Left renal pelvis (tissue), 4 donors: ENCODE results near the gene INTS3. TPM values are rescaled to one million over a fixed set of nuclear protein-coding genes. Genes with fewer than 3 reads are reported as not detected.

ENCODE experiments used
- DNase-seq, 4 donors: peaks; one replicate each; pipeline ENCODE4 v3.0.0-alpha.2; 2013; ENCODE audit warnings: low read depth in 4 of 4, low spot score in 3 of 4
- polyA plus RNA-seq, 4 donors: library from polyadenylated mRNA; unstranded; fragments of 120-200 nt; gene quantifications; one replicate each; pipeline ENCODE4 v1.2.1, GENCODE V29; 2013; ENCODE audit not compliant: insufficient read length in 4 of 4

INTS3 gene, protein sequence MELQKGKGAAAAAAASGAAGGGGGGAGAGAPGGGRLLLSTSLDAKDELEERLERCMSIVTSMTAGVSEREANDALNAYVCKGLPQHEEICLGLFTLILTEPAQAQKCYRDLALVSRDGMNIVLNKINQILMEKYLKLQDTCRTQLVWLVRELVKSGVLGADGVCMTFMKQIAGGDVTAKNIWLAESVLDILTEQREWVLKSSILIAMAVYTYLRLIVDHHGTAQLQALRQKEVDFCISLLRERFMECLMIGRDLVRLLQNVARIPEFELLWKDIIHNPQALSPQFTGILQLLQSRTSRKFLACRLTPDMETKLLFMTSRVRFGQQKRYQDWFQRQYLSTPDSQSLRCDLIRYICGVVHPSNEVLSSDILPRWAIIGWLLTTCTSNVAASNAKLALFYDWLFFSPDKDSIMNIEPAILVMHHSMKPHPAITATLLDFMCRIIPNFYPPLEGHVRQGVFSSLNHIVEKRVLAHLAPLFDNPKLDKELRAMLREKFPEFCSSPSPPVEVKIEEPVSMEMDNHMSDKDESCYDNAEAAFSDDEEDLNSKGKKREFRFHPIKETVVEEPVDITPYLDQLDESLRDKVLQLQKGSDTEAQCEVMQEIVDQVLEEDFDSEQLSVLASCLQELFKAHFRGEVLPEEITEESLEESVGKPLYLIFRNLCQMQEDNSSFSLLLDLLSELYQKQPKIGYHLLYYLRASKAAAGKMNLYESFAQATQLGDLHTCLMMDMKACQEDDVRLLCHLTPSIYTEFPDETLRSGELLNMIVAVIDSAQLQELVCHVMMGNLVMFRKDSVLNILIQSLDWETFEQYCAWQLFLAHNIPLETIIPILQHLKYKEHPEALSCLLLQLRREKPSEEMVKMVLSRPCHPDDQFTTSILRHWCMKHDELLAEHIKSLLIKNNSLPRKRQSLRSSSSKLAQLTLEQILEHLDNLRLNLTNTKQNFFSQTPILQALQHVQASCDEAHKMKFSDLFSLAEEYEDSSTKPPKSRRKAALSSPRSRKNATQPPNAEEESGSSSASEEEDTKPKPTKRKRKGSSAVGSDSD
- polyA plus RNA-seq, result 100 to 1,000 TPM in 2 of 4 donors, 10 to 100 TPM in 2; 71.4 to 144 (median 105) TPM

DNA sequence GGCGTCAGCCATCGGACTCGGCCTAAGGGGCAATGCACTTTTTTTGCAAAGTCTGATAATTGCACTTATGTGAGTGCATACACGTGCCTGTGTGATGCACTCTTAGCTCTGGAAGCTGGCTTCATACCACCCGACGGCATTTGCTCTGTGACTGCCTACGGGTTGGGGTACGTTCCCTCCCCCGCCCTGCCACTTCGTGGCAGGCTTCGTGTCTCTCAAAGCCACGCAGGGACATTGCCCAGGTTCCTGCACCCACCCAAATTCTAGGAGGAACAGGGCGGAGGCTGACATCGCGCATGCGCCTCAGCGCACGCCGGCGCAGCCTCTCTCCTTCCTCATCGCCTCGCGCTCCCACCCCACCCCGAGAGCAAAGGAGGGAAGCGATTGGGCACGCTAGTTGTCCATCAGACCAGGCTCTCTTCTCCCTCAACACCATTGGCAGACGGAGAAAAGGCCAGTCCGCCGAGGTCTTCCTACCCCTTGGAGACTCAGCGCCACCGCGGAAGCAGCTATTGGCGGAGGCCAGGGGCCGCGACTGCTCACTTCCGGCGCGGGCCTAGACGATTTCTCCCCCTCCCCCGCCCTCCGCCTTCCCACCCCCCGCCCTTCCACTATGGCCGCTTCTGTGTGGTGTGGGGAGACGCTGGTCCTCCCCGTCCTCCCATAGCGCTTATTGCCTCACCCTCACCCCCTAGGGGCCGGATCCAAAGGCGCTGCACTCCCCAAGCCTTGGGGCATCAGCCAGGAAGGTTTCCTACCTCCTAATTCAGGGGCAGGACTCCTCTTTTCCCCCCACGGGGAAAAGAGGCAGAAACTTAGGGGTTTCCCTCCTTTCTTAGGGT is at the start of gene INTS3:
Gene INTS3 (plus strand): TSS at position 588 of the 842 bp plus-strand sequence. CDS start 585 bp downstream, outside the sequence.
- DNase-seq, result peak; percentile 99 to 100 (median 100)

DNA sequence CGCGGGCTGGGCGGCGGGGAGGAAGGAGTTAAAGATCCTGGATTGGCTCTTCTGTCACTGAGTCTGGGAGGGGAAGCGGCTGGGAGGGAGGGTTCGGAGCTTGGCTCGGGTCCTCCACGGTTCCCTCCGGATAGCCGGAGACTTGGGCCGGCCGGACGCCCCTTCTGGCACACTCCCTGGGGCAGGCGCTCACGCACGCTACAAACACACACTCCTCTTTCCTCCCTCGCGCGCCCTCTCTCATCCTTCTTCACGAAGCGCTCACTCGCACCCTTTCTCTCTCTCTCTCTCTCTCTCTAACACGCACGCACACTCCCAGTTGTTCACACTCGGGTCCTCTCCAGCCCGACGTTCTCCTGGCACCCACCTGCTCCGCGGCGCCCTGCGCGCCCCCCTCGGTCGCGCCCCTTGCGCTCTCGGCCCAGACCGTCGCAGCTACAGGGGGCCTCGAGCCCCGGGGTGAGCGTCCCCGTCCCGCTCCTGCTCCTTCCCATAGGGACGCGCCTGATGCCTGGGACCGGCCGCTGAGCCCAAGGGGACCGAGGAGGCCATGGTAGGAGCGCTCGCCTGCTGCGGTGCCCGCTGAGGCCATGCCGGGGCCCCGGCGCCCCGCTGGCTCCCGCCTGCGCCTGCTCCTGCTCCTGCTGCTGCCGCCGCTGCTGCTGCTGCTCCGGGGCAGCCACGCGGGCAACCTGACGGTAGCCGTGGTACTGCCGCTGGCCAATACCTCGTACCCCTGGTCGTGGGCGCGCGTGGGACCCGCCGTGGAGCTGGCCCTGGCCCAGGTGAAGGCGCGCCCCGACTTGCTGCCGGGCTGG is 49.1 kb upstream of the INTS3 start, which contains the start of gene NPR1:
Gene NPR1 (plus strand): TSS at position 170 of the 818 bp plus-strand sequence. CDS start 421 bp downstream, at position 591.
- no peak for DNase-seq

DNA sequence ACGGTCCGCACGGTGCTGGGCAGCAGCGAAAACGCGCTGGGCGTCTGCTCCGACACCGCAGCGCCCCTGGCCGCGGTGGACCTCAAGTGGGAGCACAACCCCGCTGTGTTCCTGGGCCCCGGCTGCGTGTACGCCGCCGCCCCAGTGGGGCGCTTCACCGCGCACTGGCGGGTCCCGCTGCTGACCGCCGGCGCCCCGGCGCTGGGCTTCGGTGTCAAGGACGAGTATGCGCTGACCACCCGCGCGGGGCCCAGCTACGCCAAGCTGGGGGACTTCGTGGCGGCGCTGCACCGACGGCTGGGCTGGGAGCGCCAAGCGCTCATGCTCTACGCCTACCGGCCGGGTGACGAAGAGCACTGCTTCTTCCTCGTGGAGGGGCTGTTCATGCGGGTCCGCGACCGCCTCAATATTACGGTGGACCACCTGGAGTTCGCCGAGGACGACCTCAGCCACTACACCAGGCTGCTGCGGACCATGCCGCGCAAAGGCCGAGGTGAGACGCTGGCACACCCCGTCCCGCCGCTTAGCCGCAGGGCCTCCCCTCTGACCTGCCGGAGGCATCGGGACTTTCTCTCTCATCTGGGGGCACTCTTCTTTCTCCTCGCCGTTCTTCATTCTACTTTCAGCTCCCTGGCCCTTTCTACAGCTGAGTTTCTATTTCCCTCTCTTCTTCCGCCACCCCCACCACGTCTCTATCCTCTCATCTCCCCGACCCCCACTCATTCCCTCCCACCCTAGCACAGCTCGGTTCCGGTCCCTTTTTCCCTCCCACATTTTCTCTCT is 48.3 kb upstream of the INTS3 start:
- DNase-seq, result no peak

DNA sequence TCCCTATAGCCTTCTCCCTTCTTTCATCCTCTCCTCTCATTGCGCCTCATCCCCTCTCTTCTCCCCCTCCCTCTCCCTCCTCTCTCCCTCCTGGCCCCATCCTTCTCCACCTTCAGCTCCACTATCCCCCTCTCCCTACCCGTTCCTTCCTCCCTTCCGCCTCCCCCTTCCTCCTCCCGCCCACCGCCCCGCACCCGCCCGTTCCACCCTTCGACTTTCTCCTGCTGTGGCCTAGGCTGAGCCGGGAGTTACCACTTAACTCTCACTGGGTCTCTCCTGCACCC is 47.8 kb upstream of the INTS3 start:
- DNase-seq, result no peak

DNA sequence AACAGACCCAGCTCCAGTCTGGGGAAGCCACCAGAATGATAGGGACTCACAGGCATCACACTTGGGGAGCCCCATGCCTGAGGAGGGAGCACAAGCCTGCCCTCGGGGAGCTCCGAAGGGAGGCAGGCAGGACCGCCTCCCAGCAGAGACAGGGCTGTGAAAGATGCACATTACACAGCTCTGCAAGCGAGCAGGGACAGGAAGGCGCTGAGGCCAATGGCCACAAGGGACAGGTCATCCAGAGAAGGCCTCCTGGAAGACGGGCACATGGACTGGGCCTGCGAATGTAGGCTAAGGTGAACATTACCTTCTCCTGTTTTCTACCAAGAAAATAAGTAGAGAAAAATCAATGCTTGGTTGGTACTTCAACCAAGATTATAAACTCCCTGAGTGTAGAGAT is 45.1 kb upstream of the INTS3 start:
- no peak for DNase-seq

DNA sequence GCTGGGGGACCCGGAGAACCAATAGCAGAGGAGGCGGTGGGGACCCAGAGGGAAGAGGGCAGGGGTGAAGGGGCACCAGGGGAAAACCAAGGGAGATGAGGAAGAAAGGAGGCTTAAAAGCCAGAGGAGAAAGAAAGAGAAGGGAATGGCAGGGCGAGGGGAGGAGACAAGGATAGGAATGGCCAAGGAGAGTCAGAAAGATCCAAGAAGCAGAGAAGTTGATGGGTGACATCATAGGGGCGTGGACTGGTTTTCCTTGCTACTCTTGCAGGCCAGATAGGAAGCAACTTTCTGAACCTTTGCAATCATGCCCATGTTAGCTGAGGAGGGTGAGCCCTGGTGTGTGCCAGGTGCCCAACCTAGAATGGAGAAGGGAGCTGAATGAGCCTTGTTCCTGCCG is 44.0 kb upstream of the INTS3 start:
- DNase-seq, result no peak

DNA sequence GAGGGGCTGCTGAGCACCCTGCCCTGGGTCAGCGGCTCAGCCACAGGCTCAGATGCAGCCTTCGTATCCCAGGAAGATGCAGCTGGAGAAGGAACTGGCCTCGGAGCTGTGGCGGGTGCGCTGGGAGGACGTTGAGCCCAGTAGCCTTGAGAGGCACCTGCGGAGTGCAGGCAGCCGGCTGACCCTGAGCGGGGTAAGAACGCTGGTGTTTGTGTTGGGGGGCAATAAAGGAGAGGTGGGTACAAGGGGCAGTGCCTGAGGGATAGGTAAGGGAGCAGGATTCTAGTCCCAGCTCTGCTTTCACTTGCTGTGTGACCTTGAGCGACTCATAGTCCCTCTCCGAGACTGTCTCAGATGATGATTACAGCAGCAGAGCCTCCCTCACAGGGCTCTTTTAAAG is 43.0 kb upstream of the INTS3 start:
- no peak for DNase-seq

DNA sequence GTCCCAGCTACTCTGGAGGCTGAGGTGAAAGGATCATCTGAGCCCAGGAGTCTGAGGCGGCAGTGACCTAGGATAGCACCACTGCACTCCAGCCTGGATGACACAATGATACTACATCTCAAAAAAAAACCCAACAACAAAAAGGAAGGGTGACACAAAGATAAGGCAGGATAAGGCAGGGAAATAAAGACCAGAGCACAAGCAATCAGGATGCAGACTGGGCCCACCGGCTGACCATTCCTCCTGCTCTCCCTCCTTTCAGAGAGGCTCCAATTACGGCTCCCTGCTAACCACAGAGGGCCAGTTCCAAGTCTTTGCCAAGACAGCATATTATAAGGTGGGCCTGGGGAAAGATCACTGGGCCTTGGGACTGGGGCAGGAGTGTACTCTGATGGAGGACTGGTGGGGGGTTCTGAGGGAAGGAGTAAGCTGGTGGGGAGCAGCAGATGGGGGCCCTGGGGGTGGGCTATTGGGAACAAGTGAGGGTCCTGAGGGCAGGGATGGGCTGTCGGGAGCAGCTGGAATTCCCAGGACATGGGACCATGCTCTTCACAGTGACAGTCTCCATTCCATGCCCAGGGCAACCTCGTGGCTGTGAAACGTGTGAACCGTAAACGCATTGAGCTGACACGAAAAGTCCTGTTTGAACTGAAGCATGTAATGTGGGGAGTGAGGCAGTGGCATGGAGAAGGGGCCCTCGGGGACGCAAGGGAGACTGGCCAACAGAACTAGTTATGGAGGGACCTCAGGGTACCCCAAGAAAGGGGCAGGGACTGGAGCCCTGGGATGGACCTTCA is 42.1 kb upstream of the INTS3 start:
- no peak for DNase-seq

DNA sequence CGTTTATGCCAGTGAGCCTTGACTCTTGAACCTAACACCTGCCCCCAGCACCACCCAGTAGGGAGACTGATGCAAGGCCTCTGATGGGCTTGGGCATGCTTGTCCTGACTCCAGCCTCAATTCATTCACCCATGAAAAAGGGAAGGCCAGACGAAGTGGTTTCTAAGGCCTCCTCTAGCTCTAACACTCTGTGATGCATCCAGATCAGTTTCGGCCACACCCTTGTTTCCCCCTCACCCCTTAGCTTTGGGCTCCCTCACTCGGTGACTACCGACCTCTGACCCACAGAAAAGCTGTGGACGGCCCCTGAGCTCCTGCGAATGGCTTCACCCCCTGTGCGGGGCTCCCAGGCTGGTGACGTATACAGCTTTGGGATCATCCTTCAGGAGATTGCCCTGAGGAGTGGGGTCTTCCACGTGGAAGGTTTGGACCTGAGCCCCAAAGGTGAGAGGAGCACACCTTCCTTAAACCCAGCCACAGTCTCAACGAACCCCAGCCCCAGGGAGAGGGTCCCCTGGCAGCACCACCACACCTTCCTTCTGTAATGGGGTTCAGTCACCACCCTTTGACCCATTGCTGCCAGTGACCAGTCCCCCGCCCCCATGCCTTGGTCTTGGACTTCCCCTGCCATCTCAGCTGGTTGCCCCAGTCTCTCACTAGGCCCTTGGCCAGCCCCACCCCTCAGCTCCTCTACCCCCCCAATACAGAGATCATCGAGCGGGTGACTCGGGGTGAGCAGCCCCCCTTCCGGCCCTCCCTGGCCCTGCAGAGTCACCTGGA is 40.3 kb upstream of the INTS3 start:
- DNase-seq, result no peak

DNA sequence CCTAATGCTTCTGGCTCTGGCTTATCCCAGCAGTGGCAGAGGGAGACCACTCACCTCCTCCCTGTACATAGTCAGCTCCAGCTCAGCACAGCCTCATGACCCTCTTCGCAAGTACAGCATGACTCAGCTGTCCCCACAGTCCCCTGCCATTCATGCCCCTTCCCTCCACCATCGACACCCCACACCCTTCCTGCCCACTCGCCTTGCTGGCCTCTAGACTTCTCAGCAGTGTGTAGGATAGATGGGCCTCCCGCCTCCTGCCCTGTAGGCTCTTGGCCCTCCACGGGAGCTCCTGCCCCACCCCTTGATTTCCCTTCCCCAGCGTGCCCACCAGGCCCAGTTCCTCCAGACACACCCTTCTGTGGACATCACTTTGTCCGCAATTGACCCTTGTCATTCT is 39.6 kb upstream of the INTS3 start:
- DNase-seq, result no peak

DNA sequence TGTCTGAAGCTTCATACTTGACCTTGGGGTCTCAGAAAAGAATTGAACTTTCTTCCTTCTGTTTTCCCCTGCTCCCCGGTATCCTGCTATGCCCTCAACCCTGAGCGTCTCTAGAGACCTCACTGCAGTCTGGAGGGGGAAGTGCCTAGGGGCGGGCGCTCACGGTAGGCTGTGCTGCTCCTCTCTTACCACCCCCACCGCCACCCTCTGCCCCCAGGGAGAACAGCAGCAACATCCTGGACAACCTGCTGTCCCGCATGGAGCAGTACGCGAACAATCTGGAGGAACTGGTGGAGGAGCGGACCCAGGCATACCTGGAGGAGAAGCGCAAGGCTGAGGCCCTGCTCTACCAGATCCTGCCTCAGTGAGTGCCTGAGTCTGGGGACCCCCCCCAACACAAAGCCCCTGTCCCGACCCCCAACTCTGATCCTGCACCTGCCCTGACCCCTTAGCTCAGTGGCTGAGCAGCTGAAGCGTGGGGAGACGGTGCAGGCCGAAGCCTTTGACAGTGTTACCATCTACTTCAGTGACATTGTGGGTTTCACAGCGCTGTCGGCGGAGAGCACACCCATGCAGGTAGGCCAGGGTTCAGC is 39.0 kb upstream of the INTS3 start:
- DNase-seq, result no peak

DNA sequence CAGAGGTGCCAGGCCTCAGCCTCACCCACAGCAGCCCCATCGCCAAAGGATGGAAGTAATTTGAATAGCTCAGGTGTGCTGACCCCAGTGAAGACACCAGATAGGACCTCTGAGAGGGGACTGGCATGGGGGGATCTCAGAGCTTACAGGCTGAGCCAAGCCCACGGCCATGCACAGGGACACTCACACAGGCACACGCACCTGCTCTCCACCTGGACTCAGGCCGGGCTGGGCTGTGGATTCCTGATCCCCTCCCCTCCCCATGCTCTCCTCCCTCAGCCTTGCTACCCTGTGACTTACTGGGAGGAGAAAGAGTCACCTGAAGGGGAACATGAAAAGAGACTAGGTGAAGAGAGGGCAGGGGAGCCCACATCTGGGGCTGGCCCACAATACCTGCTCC is 34.4 kb upstream of the INTS3 start:
- no peak for DNase-seq

DNA sequence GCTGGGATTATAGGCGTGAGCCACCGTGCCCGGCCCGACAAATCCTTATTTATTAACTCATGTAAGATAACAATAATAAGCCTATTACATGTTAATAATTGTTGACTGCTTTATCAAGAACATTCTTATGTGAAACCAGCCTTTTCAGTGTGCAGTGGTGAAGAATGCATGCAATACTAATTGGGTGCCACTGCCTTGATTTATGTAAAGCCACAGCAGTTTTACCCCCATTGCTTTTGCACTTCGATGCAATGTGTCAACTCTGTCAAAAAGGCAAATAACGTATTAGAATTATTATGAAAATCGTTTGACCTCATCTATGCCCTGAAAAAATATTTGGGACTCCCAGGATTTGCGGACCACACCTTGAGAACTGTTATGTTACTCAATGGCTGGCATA is 31.1 kb upstream of the INTS3 start:
- DNase-seq, result no peak

DNA sequence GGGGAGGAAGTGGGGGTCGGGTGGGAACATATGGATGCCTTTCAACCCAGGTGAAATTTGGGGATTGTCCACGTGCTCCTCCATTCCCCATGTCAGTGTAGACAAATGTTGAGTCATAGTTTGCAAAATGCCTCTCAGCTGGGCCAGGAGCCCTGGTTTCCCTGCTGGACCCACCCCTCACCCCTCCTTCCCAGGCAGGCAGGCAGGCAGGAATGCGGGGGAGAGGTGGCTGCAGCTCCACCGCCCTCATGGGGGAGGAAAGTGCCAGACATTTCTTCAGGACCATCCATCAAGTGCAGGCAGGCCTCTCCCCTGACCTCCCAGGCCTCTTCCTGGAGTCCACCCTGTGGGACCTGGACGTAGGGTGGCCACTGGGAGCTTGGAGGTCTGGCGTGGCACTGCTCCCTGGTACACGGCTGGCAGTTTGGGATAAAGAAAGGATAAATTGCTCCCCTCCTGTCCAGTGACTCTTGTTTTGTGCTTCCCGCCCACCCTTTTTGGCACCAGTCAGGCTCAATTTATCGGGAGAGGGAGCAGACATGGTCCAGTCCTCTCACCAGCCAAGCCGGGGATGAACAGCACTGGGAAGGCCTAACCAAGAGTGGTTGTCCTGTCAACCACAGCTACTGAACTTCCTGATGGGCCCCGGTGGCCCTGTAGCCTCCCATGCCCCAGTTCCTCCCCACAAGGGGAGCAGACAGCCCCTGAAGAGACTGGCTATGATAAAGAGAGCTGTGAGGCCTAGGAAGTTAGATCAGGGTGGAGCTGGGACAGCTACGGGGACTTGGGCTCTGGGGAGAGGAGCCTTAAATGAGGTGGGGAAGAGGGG is 30.4 kb upstream of the INTS3 start:
- DNase-seq, result peak; percentile 70 to 90 (median 79)

DNA sequence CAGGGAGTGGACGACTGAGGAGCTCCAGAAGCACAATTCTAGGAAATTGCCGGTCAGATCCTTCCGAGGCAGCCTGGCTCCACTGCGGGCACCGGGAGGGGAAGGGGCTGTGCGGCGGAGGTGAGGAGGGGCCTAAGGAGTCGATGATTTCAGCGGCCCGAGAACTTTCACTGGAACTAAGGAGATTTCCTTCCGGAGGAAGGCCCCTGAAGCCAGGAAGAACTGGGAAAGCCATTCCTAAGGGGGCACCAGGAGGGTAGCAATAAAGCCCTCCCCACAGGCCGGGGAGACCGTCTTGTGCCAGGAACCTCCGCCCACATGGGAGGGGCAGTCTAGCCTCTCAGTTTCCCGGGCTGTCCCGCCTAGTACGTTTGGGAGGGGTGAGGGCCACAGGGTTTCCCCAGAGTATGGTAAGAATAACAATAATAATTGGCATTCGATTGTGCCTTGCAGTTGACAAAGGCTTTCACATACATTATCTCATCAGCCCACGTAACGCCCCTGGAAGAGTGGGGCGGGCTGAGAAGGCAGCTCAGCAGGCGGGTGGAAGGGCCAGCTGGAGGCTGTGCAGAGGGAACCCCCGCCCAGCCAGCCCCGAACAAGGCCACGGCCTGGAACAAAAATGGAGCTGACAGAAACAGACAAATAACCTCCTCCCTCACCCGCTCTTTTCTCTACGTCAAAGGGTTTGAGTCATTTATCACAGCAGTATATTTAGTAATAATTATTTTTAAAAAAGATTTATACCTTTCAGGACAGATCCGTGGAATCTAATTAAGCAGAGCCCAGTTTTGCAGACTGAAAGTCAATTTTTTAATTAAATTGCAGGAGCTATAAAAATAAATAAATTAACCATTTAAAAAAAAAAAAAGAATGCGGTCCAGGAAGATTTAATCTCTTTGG is 29.6 kb upstream of the INTS3 start:
- peak in 2 of 4 donors; percentile 39 to 50 for DNase-seq
